Mucosa of descending colon (tissue), 3 donors: ENCODE measurements around the gene POFUT1. TPM values are rescaled to one million over a fixed set of nuclear protein-coding genes. Genes with fewer than 3 reads are reported as not detected.

Experiments used
- ATAC-seq: fragments of 200-7000 bp; cut with Tn5 transposase; one replicate; pipeline ENCODE4 v1.9.1; 2020; ENCODE audit warnings: mild to moderate bottlenecking, moderate library complexity
- DNase-seq, 3 donors: peaks; one replicate each; pipeline ENCODE4 v3.0.0-alpha.2; 2020
- H3K36me3 ChIP-seq: fragments of 200-600 bp; one replicate; pipeline ENCODE4 v1.8.0; 2021; ENCODE audit warnings: low read depth, mild to moderate bottlenecking
- H3K4me1 ChIP-seq: fragments of 200-600 bp; one replicate; pipeline ENCODE4 v1.8.0; 2021; ENCODE audit warnings: low read depth, mild to moderate bottlenecking
- H3K4me3 ChIP-seq: fragments of 200-600 bp; one replicate; pipeline ENCODE4 v1.8.0; 2021; ENCODE audit warnings: mild to moderate bottlenecking
- H3K9me3 ChIP-seq: fragments of 200-600 bp; one replicate; pipeline ENCODE4 v1.8.0; 2021; ENCODE audit warnings: mild to moderate bottlenecking
- CTCF ChIP-seq: fragments of 200-600 bp; IDR thresholded peaks from one replicate; pipeline ENCODE4 v1.8.0; 2022; ENCODE audit warnings: antibody characterized with exemption, mild to moderate bottlenecking
- intact Hi-C, 2 donors: fragments of 100-400 bp; cut with DNase I in 1 of 2; cut with micrococcal nuclease in 1 of 2; formaldehyde crosslinking; loops; one replicate each; pipeline versions ENCODE4 v1.11.0 to v1.11.1; 2022; cut with DNase I, micrococcal nuclease
- total RNA-seq, 3 donors: library from RNA; stranded (reverse); fragmentation: NEBNext Ultra II Directional in 2 of 3; extraction: Animal tissue kit (Norgen Biotek cat#: 25700) in 2 of 3; gene quantifications; one replicate each; pipeline versions ENCODE4 v1.2.1 to v1.2.4, GENCODE V29; 2021 to 2023
- donor health status: DM: no; HTN: no; CAD: no; lungs with moderate emphysema.
- donor health status: DM: no; HTN: no; CAD: no.
- donor health status: DM: no; HTN: yes; CAD: no.

POFUT1 gene
- total RNA-seq, 3 donors from 2014 or later, result 35.5 to 48.5 (median 44.8) TPM

- intact Hi-C loops, result no loop called here
- no peak for DNase-seq
Observed at GRCh38 chr20:32231847-32232246, 24.2 kb downstream of the POFUT1 start.

GRCh38 chr20:32232326-32232886 is 24.7 kb downstream of the POFUT1 start:
- DNase-seq (no peak), ATAC-seq (no peak)
- intact Hi-C loops, result no loop called here
- no peaks in the 10 kb centered on the region for H3K36me3 ChIP-seq
- peaks cover 37% of the 10 kb centered on the region for H3K4me1 ChIP-seq
- no peaks in the 10 kb centered on the region for H3K9me3 ChIP-seq
- TF ChIP-seq CTCF, result no peak
- H3K4me3 ChIP-seq, result no peak overlapping the region

More at GRCh38 chr20:32231847-32232246, 24.2 kb downstream of the POFUT1 start:
- H3K4me3 ChIP-seq, result no peak overlapping the region
- no peaks in the 10 kb centered on the region for H3K36me3 ChIP-seq
- H3K4me1 ChIP-seq, result peaks cover 39% of the 10 kb centered on the region
- ATAC-seq, result no peak
- no peaks in the 10 kb centered on the region for H3K9me3 ChIP-seq
- no peak for TF ChIP-seq CTCF

- TF ChIP-seq CTCF, result no peak
- no peaks in the 10 kb centered on the region for H3K9me3 ChIP-seq
- ATAC-seq (no peak), DNase-seq (no peak)
- no peaks in the 10 kb centered on the region for H3K36me3 ChIP-seq
- peaks cover 30% of the 10 kb centered on the region for H3K4me1 ChIP-seq
- no peak overlapping the region for H3K4me3 ChIP-seq
- intact Hi-C loops, result no loop called here
Observed at GRCh38 chr20:32233286-32233685, 25.6 kb downstream of the POFUT1 start.

GRCh38 chr20:32234135-32234808 is 26.6 kb downstream of the POFUT1 start:
- no peaks in the 10 kb centered on the region for H3K9me3 ChIP-seq
- no peak overlapping the region for H3K4me3 ChIP-seq
- no peak for TF ChIP-seq CTCF
- intact Hi-C loops, result no loop called here
- ATAC-seq, result no peak
- DNase-seq, result no peak
- H3K36me3 ChIP-seq, result no peaks in the 10 kb centered on the region
- peaks cover 22% of the 10 kb centered on the region for H3K4me1 ChIP-seq

- TF ChIP-seq CTCF, result no peak
- no peak overlapping the region for H3K4me3 ChIP-seq
- peak; percentile 64 to 72 (median 66) for DNase-seq
- intact Hi-C loops, result no loop called here
- H3K4me1 ChIP-seq, result peaks cover 19% of the 10 kb centered on the region
- H3K9me3 ChIP-seq, result no peaks in the 10 kb centered on the region
- H3K36me3 ChIP-seq, result no peaks in the 10 kb centered on the region
- ATAC-seq, result peak; percentile 90
Observed at GRCh38 chr20:32235331-32236047, 27.8 kb downstream of the POFUT1 start.
